K562 (cell line): Measurements from ENCODE around the gene DACT3.

Experiments used
- JUND ChIP-seq, 2 experiments: IDR thresholded peaks; 2 replicates in 1 of 2; 3 replicates in 1 of 2; pipeline ENCODE4 v1.6.1; 2011; ENCODE audit warnings: borderline replicate concordance in 2 of 2, low read depth in 2 of 2, low read length in 2 of 2, improper control_type of control experiment in 1 of 2, missing biosample characterization in 1 of 2, missing genetic modification characterization in 1 of 2, missing genetic modification reagents in 1 of 2
- SREBF2 ChIP-seq: sonication (generic); formaldehyde crosslinking; IDR thresholded peaks from 2 replicates; pipeline ENCODE4 v1.4.0; 2020; ENCODE audit warnings: mild to moderate bottlenecking, missing genetic modification reagents
- ZNF23 ChIP-seq: fragments of 250-450 bp; sonication (Bioruptor Pico); IDR thresholded peaks from 2 replicates; pipeline ENCODE4 v1.4.0; 2020; ENCODE audit warnings: mild to moderate bottlenecking

GRCh38 chr19:46626446-46626845 is 34.5 kb downstream of the DACT3 start:
- no peak for TF ChIP-seq JUND (IDR thresholded peaks at IDR 0.05; ENCODE audit: borderline replicate concordance, low read depth, low read length)
- TF ChIP-seq JUND (tag; IDR thresholded peaks at IDR 0.05; ENCODE audit: borderline replicate concordance, low read depth, low read length): no peak
- no peak for TF ChIP-seq SREBF2 (CRISPR knock-in tag)
- TF ChIP-seq ZNF23: no peak
